ENCODE data around the gene CFTR.

The CFTR gene

DNA sequence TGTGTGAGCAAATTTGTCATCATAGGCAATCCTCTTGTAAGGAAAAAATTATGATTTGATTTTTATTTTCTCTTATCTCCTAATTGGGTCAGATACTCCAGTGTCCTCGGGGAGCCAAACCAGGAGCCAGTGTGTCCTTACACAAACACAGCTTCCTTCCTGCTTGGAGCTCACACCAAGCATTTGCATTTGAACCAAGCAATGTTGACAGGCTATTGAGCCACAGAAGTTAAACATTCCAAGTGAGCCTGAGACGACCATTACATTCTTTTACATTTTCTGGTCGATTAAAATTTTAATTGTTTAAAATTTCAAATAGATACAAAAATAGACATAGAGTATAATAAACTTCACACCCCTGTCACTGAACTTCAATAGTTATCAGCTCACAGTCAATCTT is 194.8 kb downstream of the CFTR start:
- DNase-seq, result no peak
- Histone ChIP-seq H3K27me3 (no peaks in the 10 kb centered on the region), H3K4me1 (no peaks in the 10 kb centered on the region), H3K27ac (no peak overlapping the region), H3K36me3 (no peaks in the 10 kb centered on the region), H3K4me3 (no peak overlapping the region), H3K9me3 (no peaks in the 10 kb centered on the region)
- no peak for TF ChIP-seq CTCF (IDR thresholded peaks at IDR 0.05)
- intact Hi-C loops (cut with DNase I; ENCODE audit: low total_unique reads), result no loop called here

DNA sequence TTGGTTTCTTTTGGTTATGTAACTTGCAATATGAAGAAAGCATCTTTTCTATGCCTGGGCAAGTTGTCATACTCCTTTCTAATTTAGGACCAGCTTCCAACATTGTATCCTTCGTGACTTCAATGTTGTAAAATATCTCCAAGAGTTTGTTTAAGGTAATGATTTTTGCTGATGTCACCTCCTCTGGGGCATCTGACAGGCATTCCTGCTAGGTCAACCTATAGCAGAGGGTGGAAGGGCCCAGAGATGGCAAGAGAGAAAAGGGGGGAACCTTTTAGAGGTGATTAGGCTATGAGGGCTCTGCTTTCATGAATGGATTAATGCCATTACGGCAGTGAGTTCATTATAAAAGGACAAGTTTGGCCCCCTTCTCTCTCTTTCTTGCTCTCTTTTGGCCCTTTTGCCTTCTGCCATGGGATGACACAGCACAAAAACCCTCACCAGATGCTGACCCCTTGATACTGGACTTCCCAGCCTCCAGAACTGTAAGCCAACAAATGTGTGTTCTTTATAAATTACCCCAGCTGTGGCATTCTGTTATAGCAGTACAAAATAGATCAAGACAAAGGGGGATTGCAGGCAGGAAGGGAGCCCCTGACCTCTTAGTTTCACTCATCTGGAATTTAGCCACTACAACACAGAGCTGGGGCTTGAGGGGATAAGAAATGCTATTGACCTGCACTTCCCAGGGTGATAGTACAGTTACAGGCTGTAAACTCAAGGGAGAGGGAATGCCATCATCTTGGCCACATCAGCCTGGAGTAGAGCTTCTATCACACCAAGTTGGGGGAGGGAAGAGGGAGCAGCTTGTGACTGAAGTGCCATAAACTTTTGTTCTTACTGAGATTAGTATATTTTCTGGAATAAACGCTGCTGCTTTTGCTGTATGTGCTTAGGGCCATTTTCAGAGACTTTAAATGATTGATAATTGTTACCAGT is 195.9 kb downstream of the CFTR start:
- Histone ChIP-seq H3K27me3 (no peaks in the 10 kb centered on the region), H3K9me3 (no peaks in the 10 kb centered on the region), H3K4me3 (no peak overlapping the region), H3K27ac (no peak overlapping the region), H3K36me3 (no peaks in the 10 kb centered on the region), H3K4me1 (no peaks in the 10 kb centered on the region)
- no peak for DNase-seq
- no peak for TF ChIP-seq CTCF (IDR thresholded peaks at IDR 0.05)
- intact Hi-C loops (cut with DNase I; ENCODE audit: low total_unique reads), result no loop called here

DNA sequence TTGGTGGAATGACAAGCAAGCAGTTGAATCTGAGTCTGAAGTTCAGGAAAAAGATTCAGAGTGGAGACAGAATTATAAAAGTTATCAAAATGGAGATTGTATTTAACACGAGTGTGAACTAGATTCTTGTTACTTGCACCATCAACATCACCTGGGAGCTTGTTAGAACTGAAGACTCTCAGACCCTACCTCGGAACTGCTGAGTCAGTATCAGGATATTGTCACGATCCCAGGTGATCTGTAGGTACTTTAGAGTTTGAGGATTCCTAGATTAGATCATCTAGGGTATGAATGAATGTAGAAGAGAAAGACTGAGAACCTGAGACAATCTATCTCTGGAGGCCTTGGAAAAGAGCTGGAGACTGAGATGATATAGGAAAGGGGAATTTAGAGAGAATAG is 199.3 kb downstream of the CFTR start:
- no peak for TF ChIP-seq CTCF (IDR thresholded peaks at IDR 0.05)
- no peaks in the 10 kb centered on the region for H3K36me3 ChIP-seq
- H3K4me3 ChIP-seq, result no peak overlapping the region
- no peaks in the 10 kb centered on the region for H3K27me3 ChIP-seq
- no peak overlapping the region for H3K27ac ChIP-seq
- intact Hi-C loops (cut with DNase I; ENCODE audit: low total_unique reads), result no loop called here
- no peaks in the 10 kb centered on the region for H3K9me3 ChIP-seq
- no peaks in the 10 kb centered on the region for H3K4me1 ChIP-seq
- DNase-seq, result no peak

DNA sequence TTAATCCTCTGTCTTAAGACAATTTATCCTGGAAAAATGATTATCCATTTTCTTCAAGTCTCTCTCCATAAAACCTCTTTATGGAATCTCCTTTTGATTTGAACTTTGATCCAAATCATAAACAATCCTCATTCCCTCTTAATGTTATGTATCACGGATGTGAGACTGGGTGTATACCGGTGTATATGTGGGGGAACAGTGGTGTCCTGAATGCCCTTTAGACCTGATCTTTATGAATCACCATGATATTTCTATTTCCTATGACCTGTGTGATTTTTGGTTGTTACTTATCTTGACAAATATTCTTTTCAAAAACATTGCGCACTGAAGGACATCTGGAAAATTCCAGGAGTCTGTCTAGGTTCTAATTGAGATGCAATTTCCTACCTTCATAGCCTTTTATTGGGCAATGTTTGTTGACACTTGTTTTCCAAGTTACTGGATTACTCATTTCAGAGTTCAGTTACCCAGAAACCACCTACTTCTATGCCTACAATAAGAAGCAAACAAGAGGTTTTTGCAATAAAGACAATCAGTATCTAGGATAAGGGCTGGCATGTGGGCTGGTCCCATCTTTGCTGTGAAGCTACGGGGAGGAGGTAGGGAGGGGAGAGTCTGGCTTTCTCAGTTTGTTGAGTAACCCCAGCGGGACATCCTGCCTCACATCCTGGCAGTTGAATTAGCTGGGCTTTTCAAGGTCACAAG is 203.0 kb downstream of the CFTR start:
- intact Hi-C loops (cut with DNase I; ENCODE audit: low total_unique reads), result no loop called here
- no peaks in the 10 kb centered on the region for H3K36me3 ChIP-seq
- no peaks in the 10 kb centered on the region for H3K9me3 ChIP-seq
- H3K27me3 ChIP-seq, result no peaks in the 10 kb centered on the region
- TF ChIP-seq CTCF (IDR thresholded peaks at IDR 0.05), result no peak
- no peak overlapping the region for H3K27ac ChIP-seq
- no peaks in the 10 kb centered on the region for H3K4me1 ChIP-seq
- DNase-seq, result no peak
- H3K4me3 ChIP-seq, result no peak overlapping the region

DNA sequence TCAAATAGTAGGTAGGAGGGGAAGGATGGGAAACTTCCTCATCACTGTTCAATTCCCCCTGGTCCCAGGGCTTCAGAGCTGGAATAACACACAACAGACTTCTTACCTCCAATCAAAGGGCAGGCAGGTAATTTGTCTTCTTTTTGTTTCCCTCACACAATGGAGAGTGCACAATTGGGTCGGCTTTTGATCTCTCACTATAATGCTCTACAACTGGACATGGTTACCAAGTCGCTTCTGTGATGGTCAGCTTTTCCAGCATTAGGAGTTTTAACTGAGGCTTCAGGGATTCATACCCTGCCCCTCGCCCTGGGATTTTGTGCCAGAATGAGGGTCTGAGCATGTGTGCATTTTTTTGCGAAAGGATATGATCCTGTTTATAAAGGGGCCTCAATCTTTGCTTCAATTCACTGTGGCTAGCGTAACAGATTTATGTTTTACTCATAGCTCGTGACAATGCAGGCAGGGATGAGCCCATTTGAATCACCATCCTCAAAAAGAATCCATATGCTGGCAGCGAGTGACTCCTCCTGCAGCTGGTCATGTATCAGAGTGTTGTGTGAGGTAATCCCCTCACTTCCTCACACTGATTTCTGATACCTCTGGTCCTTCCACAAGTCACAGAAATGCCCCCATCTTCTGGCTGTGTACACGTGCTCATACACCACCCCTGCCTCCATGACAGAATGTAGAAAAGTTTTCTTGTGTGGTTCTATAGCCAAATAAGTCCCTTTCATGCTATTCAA is 203.8 kb downstream of the CFTR start:
- no peak for TF ChIP-seq CTCF (IDR thresholded peaks at IDR 0.05)

More for the DNA sequence above, 203.8 kb downstream of the CFTR start:
- Histone ChIP-seq H3K27ac (no peak overlapping the region), H3K36me3 (no peaks in the 10 kb centered on the region), H3K9me3 (no peaks in the 10 kb centered on the region), H3K4me3 (no peak overlapping the region), H3K27me3 (no peaks in the 10 kb centered on the region), H3K4me1 (no peaks in the 10 kb centered on the region)
- no peak for DNase-seq
- intact Hi-C loops (cut with DNase I; ENCODE audit: low total_unique reads), result no loop called here
